Endothelial cell of umbilical vein (primary cell): Measurements from ENCODE around the gene COPZ2. TPM values are rescaled to one million over a fixed set of nuclear protein-coding genes. Genes with fewer than 3 reads are reported as not detected.

Experiments
- BruUV-seq: library from RNA; stranded (reverse); fragments of 400-500 nt; replicated peaks from 2 replicates; lab custom pipeline; 2021; lab: Mats Ljungman, UMichigan
- CTCF ChIA-PET: fragments of 300-600, 350-600 bp; sonication (Branson Sonifier 250); formaldehyde crosslinking; loops from one replicate; lab custom pipeline; 2021; ENCODE audit warnings: antibody characterized with exemption, inconsistent platforms; lab: Charles Lee
- POLR2A ChIA-PET: fragments of 300-600, 350-600 bp; sonication (Branson Sonifier 250); formaldehyde crosslinking; loops from one replicate; lab custom pipeline; 2021; ENCODE audit warnings: antibody characterized with exemption, inconsistent platforms; lab: Charles Lee
- DNase-seq: peaks from one replicate; pipeline ENCODE4 v3.0.0-alpha.2; 2011; ENCODE audit warnings: low read depth, low spot score
- FAIRE-seq: peaks from 2 replicates; lab custom pipeline; 2011; peaks lifted over from hg19 to GRCh38; lab: Jason Lieb, UNC
- H2AFZ ChIP-seq: 2 replicates; pipeline ENCODE4 v1.6.0; 2012; ENCODE audit warnings: low read depth, low read length, control low read depth, inconsistent platforms
- H3K27ac ChIP-seq: 2 replicates; pipeline ENCODE4 v1.5.1; 2011; ENCODE audit warnings: low read depth, mild to moderate bottlenecking, control low read depth, low read length, moderate library complexity; ENCODE audit not compliant: insufficient read depth
- H3K27me3 ChIP-seq, 2 experiments: 2 replicates each; pipeline versions ENCODE4 v1.6.0 to v1.6.1; 2011; ENCODE audit warnings: low read length in 2 of 2, mixed read lengths in 1 of 2; ENCODE audit not compliant: control insufficient read depth in 2 of 2, insufficient read depth in 2 of 2
- H3K36me3 ChIP-seq, 2 experiments: 2 replicates in 1 of 2; 3 replicates in 1 of 2; pipeline ENCODE4 v1.5.1; 2011; ENCODE audit warnings: low read length in 2 of 2, mild to moderate bottlenecking in 1 of 2, moderate library complexity in 1 of 2; ENCODE audit not compliant: control insufficient read depth in 2 of 2, insufficient read depth in 2 of 2; ENCODE audit errors: extremely low read depth in 1 of 2
- H3K4me1 ChIP-seq: 3 replicates; pipeline ENCODE4 v1.5.1; 2011; ENCODE audit warnings: mild to moderate bottlenecking, low read length; ENCODE audit not compliant: control insufficient read depth, insufficient read depth; ENCODE audit errors: extremely low read depth
- H3K4me2 ChIP-seq: 2 replicates; pipeline ENCODE4 v1.6.1; 2011; ENCODE audit warnings: low read length, control low read depth, mixed read lengths; ENCODE audit not compliant: insufficient read depth
- H3K4me3 ChIP-seq, 3 experiments: fragments of 200-600 bp in 1 of 3; sonication (generic), shearing (Covaris generic) in 1 of 3; replicated peaks in 1 of 3; 2 replicates each; pipeline ENCODE4 v1.5.1; 2011 to 2016; ENCODE audit warnings: control low read depth in 3 of 3, low read length in 3 of 3, mild to moderate bottlenecking in 2 of 3, inconsistent platforms in 1 of 3, low read depth in 1 of 3, moderate library complexity in 1 of 3; ENCODE audit not compliant: insufficient read depth in 1 of 3
- H3K79me2 ChIP-seq: 2 replicates; pipeline ENCODE4 v1.6.0; 2012; ENCODE audit warnings: low read length, inconsistent platforms; ENCODE audit not compliant: control insufficient read depth, insufficient read depth
- H3K9ac ChIP-seq: replicated peaks from 2 replicates; pipeline ENCODE3; 2011; ENCODE audit warnings: low read length, control low read depth; ENCODE audit not compliant: insufficient read depth; ENCODE audit errors: extremely low read depth
- H3K9me1 ChIP-seq: replicated peaks from 3 replicates; pipeline ENCODE4 v1.6.0; 2011; ENCODE audit warnings: mild to moderate bottlenecking, low read length; ENCODE audit not compliant: control insufficient read depth, insufficient read depth; ENCODE audit errors: extremely low read depth
- H3K9me3 ChIP-seq: replicated peaks from 2 replicates; pipeline ENCODE4 v1.5.1; 2012; ENCODE audit warnings: low read length, inconsistent platforms; ENCODE audit not compliant: control insufficient read depth, insufficient read depth
- H4K20me1 ChIP-seq: replicated peaks from 2 replicates; pipeline ENCODE3; 2011; ENCODE audit warnings: mild to moderate bottlenecking, low read length; ENCODE audit not compliant: control insufficient read depth, insufficient read depth; ENCODE audit errors: extremely low read depth
- EZH2 ChIP-seq: IDR thresholded peaks from 2 replicates; pipeline ENCODE4 v1.6.1; 2012; ENCODE audit warnings: borderline replicate concordance, low read depth, mild to moderate bottlenecking, moderate library complexity, low read length, inconsistent platforms; ENCODE audit not compliant: severe bottlenecking
- FOS ChIP-seq: IDR thresholded peaks from 2 replicates; pipeline ENCODE4 v1.6.1; 2011; ENCODE audit warnings: mild to moderate bottlenecking, low read length, moderate library complexity, borderline replicate concordance; ENCODE audit not compliant: insufficient read depth
- GATA2 ChIP-seq: IDR thresholded peaks from 2 replicates; pipeline ENCODE4 v1.7.0; 2011; ENCODE audit warnings: low read depth, mild to moderate bottlenecking, moderate library complexity, mixed read lengths, low read length; ENCODE audit not compliant: insufficient read length, insufficient read depth
- JUN ChIP-seq: IDR thresholded peaks from 2 replicates; pipeline ENCODE4 v1.6.1; 2011; ENCODE audit warnings: borderline replicate concordance, low read depth; ENCODE audit not compliant: insufficient read length, insufficient read depth
- MAX ChIP-seq: IDR thresholded peaks from 2 replicates; pipeline ENCODE4 v1.6.1; 2011; ENCODE audit not compliant: insufficient read depth, insufficient read length
- MYC ChIP-seq: IDR thresholded peaks from one replicate; pipeline ENCODE4 v1.6.1; 2011; ENCODE audit warnings: mild to moderate bottlenecking, low read depth, low read length
- POLR2A ChIP-seq: IDR thresholded peaks from 2 replicates; pipeline ENCODE4 v1.6.1; 2012; ENCODE audit warnings: low read depth, mild to moderate bottlenecking, control low read depth, low read length
- dilution Hi-C: fragments of 300-500 bp; cut with MboI; formaldehyde crosslinking; loops from one replicate; pipeline ENCODE4 v1.15.0; 2019; ENCODE audit warnings: low sequenced_read_pairs; ENCODE audit not compliant: extremely low pct_ligation_motif_present
- intact Hi-C: fragments of 100-400 bp; cut with micrococcal nuclease; formaldehyde crosslinking; loops from one replicate; pipeline ENCODE4 v1.10.0; 2022
- polyA plus RNA-seq, 4 experiments: library from polyadenylated mRNA; depleted of rRNA in 3 of 4; stranded (reverse) in 3 of 4; unstranded in 1 of 4; fragments of >200 nt; gene quantifications; 2 replicates each; pipeline versions ENCODE4 v1.2.1 to v1.2.3, GENCODE V29; 2011 to 2012; ENCODE audit warnings: missing spikeins in 1 of 4
- total RNA-seq: library from RNA; stranded (reverse); gene quantifications from 2 replicates; pipeline ENCODE4 v1.2.3, GENCODE V29; 2021
- TF ChIP-seq, protein P1 (sequence below), 2 donors: IDR thresholded peaks; 1 replicate in 1 of 2; 2 replicates in 1 of 2; pipeline ENCODE4 v1.5.1; 2011; ENCODE audit warnings: low read length in 2 of 2, mild to moderate bottlenecking in 2 of 2, moderate library complexity in 2 of 2, control low read depth in 1 of 2, inconsistent platforms in 1 of 2, low read depth in 1 of 2; ENCODE audit not compliant: insufficient read depth in 1 of 2; ENCODE audit errors: extremely low read depth in 1 of 2

COPZ2 gene
- total and polyA plus RNA-seq, 2 donors (not counting 3 experiments of a cell fraction or from before 2014, with no cell fraction given): 16.3 to 28.1 TPM

DNA sequence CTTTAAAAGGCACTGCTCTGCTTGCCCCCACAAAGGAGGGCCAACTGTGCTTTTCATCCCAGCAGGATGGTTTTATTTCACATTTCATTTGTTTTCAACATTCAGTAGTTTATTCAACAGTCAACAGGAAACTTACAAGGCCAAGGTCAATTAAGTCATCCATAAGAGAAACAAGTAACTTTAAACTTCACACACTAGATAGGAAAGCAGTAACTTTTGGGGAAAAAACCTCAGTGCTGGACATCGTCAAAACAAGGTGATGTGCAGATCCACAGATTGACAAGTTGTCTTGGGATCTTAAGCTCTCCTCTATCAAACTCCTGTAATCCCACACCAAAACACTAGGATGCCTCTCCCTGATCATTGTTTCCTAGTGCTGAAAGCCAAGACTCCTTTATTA is 29.1 kb upstream of the COPZ2 start:
- intact Hi-C loops: loop anchor here (2.0 kb wide), 1 partner anchor 18 kb away; the partner anchor contains the start of gene NFE2L1
- POLR2A ChIA-PET: no interaction called here
- no peaks in the 10 kb centered on the region for H3K9me3 ChIP-seq

DNA sequence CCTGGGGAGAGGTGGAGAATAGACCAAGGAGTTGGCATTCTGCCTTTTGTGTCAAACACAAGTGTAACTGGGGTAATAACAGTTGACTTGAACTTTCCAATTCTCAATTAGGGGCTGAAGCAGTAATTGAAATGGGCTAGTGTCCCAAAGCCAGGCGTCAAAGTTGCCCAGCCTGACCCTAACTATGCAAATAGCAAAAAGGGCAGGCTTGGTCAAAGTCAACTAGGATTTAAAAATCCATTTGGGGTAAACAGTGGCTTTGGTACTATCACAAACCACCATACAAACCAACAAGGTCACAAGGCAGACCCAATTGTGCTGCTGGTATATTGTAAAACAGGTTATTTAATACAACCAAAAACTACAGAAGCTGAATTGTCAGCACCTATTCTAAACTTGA is 28.6 kb upstream of the COPZ2 start:
- no peak overlapping the region for H3K27ac ChIP-seq
- ChIA-PET POLR2A (no interaction called here), CTCF (interaction anchor here (0.6 to 5.8 kb wide), 13 partner anchors 9 to 67 kb away, joined by 3 to 79 read pairs (median 6); partner anchors contain the start of gene COPZ2)
- intact Hi-C loops: loop anchor here (2.0 kb wide), 1 partner anchor 17 kb away; the partner anchor contains the start of gene NFE2L1
- H3K4me2 ChIP-seq: peak overlapping the region; percentile 3
- FAIRE-seq (no peak), DNase-seq (no peak)
- no peak overlapping the region for H3K4me3 ChIP-seq
- no TSS peak for BruUV-seq
- dilution Hi-C loops: no loop called here
- peaks cover 12 to 17% of the 10 kb centered on the region in 2 experiments for H3K36me3 ChIP-seq
- no peaks in the 10 kb centered on the region for H3K27me3 ChIP-seq
- H3K4me1 ChIP-seq: peaks cover 14% of the 10 kb centered on the region
- H3K9me3 ChIP-seq: no peaks in the 10 kb centered on the region
- peaks cover 10% of the 10 kb centered on the region for H3K79me2 ChIP-seq
- H3K9ac ChIP-seq: no peak overlapping the region
- no peaks in the 10 kb centered on the region for H3K9me1 ChIP-seq
- H4K20me1 ChIP-seq: peaks cover 2% of the 10 kb centered on the region
- TF ChIP-seq, protein P1, sequence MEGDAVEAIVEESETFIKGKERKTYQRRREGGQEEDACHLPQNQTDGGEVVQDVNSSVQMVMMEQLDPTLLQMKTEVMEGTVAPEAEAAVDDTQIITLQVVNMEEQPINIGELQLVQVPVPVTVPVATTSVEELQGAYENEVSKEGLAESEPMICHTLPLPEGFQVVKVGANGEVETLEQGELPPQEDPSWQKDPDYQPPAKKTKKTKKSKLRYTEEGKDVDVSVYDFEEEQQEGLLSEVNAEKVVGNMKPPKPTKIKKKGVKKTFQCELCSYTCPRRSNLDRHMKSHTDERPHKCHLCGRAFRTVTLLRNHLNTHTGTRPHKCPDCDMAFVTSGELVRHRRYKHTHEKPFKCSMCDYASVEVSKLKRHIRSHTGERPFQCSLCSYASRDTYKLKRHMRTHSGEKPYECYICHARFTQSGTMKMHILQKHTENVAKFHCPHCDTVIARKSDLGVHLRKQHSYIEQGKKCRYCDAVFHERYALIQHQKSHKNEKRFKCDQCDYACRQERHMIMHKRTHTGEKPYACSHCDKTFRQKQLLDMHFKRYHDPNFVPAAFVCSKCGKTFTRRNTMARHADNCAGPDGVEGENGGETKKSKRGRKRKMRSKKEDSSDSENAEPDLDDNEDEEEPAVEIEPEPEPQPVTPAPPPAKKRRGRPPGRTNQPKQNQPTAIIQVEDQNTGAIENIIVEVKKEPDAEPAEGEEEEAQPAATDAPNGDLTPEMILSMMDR (IDR thresholded peaks at IDR 0.05; ENCODE audit: extremely low read depth in 1 of 2, insufficient read depth in 1 of 2, low read depth in 1 of 2, low read length in 2 of 2): no peak
- no peak for TF ChIP-seq MYC
- no peak for TF ChIP-seq JUN
- no peak for TF ChIP-seq EZH2
- TF ChIP-seq FOS: no peak
- no peak for TF ChIP-seq POLR2A
- no peak for TF ChIP-seq GATA2
- no peak for TF ChIP-seq MAX
- H2AFZ ChIP-seq: no peak overlapping the region

More for the DNA sequence above, 29.1 kb upstream of the COPZ2 start:
- FAIRE-seq (peak; percentile 52), DNase-seq (peak; percentile 81)
- Histone ChIP-seq H3K27me3 (no peaks in the 10 kb centered on the region), H3K4me1 (peaks cover 14% of the 10 kb centered on the region), H3K4me2 (peak overlapping the region; percentile 3), H3K9me1 (no peaks in the 10 kb centered on the region), H3K9ac (no peak overlapping the region), H3K27ac (no peak overlapping the region), H2AFZ (no peak overlapping the region), H3K79me2 (peaks cover 10% of the 10 kb centered on the region), H3K4me3 (no peak overlapping the region), H4K20me1 (peaks cover 2% of the 10 kb centered on the region), H3K36me3 (peaks cover 16 to 18% of the 10 kb centered on the region in 2 experiments)
- no peak for TF ChIP-seq POLR2A
- dilution Hi-C loops: no loop called here
- BruUV-seq: no TSS peak
- CTCF ChIA-PET: interaction anchor here (0.6 to 5.8 kb wide), 15 partner anchors 9 to 67 kb away, joined by 3 to 79 read pairs (median 4); partner anchors contain the start of gene COPZ2
